HEK293 (cell line): Measurements from ENCODE around the gene ABCA3.
A peak's percentile ranks its signal among the peaks of the same experiment; 100 is the strongest.

Experiments
- CTCF ChIA-PET: fragments of 350-600 bp; formaldehyde crosslinking; extraction: SDS; loops from one replicate; lab custom pipeline; 2021; ENCODE audit warnings: antibody characterized with exemption; lab: Yijun Ruan, JAX
- POLR2A ChIA-PET: fragments of 300-600 bp; formaldehyde crosslinking; extraction: SDS; loops from one replicate; lab custom pipeline; 2020; ENCODE audit warnings: antibody characterized with exemption, inconsistent platforms; lab: Yijun Ruan, JAX
- H3K27ac ChIP-seq: fragments of 200-500 bp; sonication (Bioruptor generic); 2 replicates; pipeline ENCODE4 v1.5.1; 2014; ENCODE audit warnings: low read depth, low read length, control low read depth, inconsistent platforms; ENCODE audit errors: extremely low read depth
- H3K36me3 ChIP-seq, 2 experiments: fragments of 200-500 bp in 1 of 2; sonication (Bioruptor generic) in 1 of 2; 1 replicate in 1 of 2; 2 replicates in 1 of 2; pipeline ENCODE4 v1.5.1; 2014 to 2017; ENCODE audit warnings: inconsistent platforms in 2 of 2, low read length in 2 of 2; ENCODE audit not compliant: control insufficient read depth in 2 of 2, insufficient read depth in 1 of 2
- H3K4me1 ChIP-seq: fragments of 200-500 bp; sonication (Bioruptor generic); 2 replicates; pipeline ENCODE4 v1.5.1; 2014; ENCODE audit warnings: mild to moderate bottlenecking, low read length, inconsistent platforms; ENCODE audit not compliant: control insufficient read depth, insufficient read depth
- H3K4me3 ChIP-seq: 2 replicates; pipeline ENCODE4 v1.5.1; 2011; ENCODE audit warnings: low read depth, mild to moderate bottlenecking, control low read depth, low read length, moderate library complexity
- H3K9me3 ChIP-seq: fragments of 200-500 bp; sonication (Bioruptor generic); 2 replicates; pipeline ENCODE4 v1.5.1; 2014; ENCODE audit warnings: low read depth, low read length, inconsistent platforms; ENCODE audit not compliant: control insufficient read depth, insufficient read depth
- HIC1 ChIP-seq: fragments of 450-650 bp; formaldehyde crosslinking; IDR thresholded peaks from 2 replicates; pipeline ENCODE4 v1.5.1; 2016; ENCODE audit warnings: missing biosample characterization, missing genetic modification characterization
- HOXD13 ChIP-seq: sonication (generic); formaldehyde crosslinking; IDR thresholded peaks from 2 replicates; pipeline ENCODE4 v1.8.0; 2022; ENCODE audit warnings: missing genetic modification reagents, borderline replicate concordance
- OVOL3 ChIP-seq: fragments of 450-650 bp; formaldehyde crosslinking; IDR thresholded peaks from 2 replicates; pipeline ENCODE4 v1.5.1; 2016; ENCODE audit warnings: missing biosample characterization, missing genetic modification characterization
- SP7 ChIP-seq: fragments of 450-650 bp; formaldehyde crosslinking; IDR thresholded peaks from 2 replicates; pipeline ENCODE4 v1.5.1; 2016; ENCODE audit warnings: missing biosample characterization, missing genetic modification characterization
- ZFP69B ChIP-seq: fragments of 450-650 bp; formaldehyde crosslinking; IDR thresholded peaks from 2 replicates; pipeline ENCODE4 v1.5.1; 2016; ENCODE audit warnings: missing biosample characterization, missing genetic modification characterization
- ZNF211 ChIP-seq: fragments of 450-650 bp; formaldehyde crosslinking; IDR thresholded peaks from 2 replicates; pipeline ENCODE4 v1.5.1; 2016; ENCODE audit warnings: low read depth, missing biosample characterization, missing genetic modification characterization
- ZNF248 ChIP-seq: fragments of 450-650 bp; formaldehyde crosslinking; IDR thresholded peaks from 2 replicates; pipeline ENCODE4 v1.5.1; 2017; ENCODE audit warnings: missing biosample characterization, missing genetic modification characterization
- ZNF311 ChIP-seq: fragments of 450-650 bp; formaldehyde crosslinking; IDR thresholded peaks from 2 replicates; pipeline ENCODE4 v1.5.1; 2017; ENCODE audit warnings: missing biosample characterization, missing genetic modification characterization, borderline replicate concordance
- ZNF404 ChIP-seq: fragments of 450-650 bp; formaldehyde crosslinking; IDR thresholded peaks from 2 replicates; pipeline ENCODE4 v1.5.1; 2017; ENCODE audit warnings: missing biosample characterization, missing genetic modification characterization
- ZNF585B ChIP-seq: fragments of 450-650 bp; formaldehyde crosslinking; IDR thresholded peaks from 2 replicates; pipeline ENCODE4 v1.5.1; 2016; ENCODE audit warnings: missing biosample characterization, missing genetic modification characterization
- ZNF600 ChIP-seq: fragments of 450-650 bp; formaldehyde crosslinking; IDR thresholded peaks from 2 replicates; pipeline ENCODE4 v1.5.1; 2016; ENCODE audit warnings: missing biosample characterization, missing genetic modification characterization
- ZNF623 ChIP-seq: fragments of 450-650 bp; formaldehyde crosslinking; IDR thresholded peaks from 2 replicates; pipeline ENCODE4 v1.5.1; 2016; ENCODE audit warnings: missing biosample characterization, missing genetic modification characterization
- ZNF629 ChIP-seq: fragments of 450-650 bp; formaldehyde crosslinking; IDR thresholded peaks from 2 replicates; pipeline ENCODE4 v1.5.1; 2017; ENCODE audit warnings: missing biosample characterization, missing genetic modification characterization
- ZNF777 ChIP-seq: fragments of 450-650 bp; formaldehyde crosslinking; IDR thresholded peaks from 2 replicates; pipeline ENCODE4 v1.5.1; 2017; ENCODE audit warnings: missing biosample characterization, missing genetic modification characterization, borderline replicate concordance
- ZSCAN23 ChIP-seq: fragments of 450-650 bp; formaldehyde crosslinking; IDR thresholded peaks from 2 replicates; pipeline ENCODE4 v1.5.1; 2016; ENCODE audit warnings: missing biosample characterization, missing genetic modification characterization
- TF ChIP-seq, protein P1 (sequence below): fragments of 450-650 bp; formaldehyde crosslinking; IDR thresholded peaks from 2 replicates; pipeline ENCODE4 v1.5.1; 2016; ENCODE audit warnings: missing biosample characterization, missing genetic modification characterization
- TF ChIP-seq, protein P2 (sequence below): fragments of 450-650 bp; formaldehyde crosslinking; IDR thresholded peaks from 2 replicates; pipeline ENCODE4 v1.5.1; 2016; ENCODE audit warnings: missing biosample characterization, missing genetic modification characterization
- TF ChIP-seq, protein P3 (sequence below): fragments of 450-650 bp; formaldehyde crosslinking; IDR thresholded peaks from 2 replicates; pipeline ENCODE4 v1.5.1; 2016; ENCODE audit warnings: missing biosample characterization, missing genetic modification characterization, borderline replicate concordance
- TF ChIP-seq, protein P4 (sequence below): fragments of 450-650 bp; formaldehyde crosslinking; IDR thresholded peaks from 2 replicates; pipeline ENCODE4 v1.5.1; 2016; ENCODE audit warnings: missing biosample characterization, missing genetic modification characterization

ABCA3 gene

DNA sequence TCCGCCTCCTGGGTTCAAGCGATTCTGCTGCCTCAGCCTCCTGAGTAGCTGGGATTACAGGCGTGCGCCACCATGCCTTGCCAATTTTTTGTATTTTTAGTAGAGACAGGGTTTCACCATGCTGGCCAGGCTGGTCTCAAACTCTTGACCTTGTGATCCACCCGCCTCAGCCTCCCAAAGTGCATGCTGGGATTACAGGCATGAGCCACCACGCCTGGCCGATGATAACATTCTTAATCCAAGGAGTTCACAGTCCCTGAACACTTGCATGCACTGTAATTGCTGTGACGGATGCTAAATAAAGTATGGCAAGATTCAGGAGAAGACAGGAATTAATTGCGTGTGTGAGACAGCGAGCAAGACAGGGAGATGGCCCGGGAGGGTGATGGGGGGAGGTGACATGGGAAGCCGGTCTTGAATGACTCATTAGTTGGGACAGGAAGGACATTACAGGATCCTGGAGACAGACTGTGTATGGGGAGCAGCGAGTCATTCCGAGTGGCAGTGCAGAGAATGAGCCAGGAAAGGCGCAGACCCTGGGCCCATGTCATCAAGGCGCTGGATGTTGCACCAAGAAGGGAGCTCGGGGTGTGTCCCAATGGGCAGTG is 6.7 kb downstream of the ABCA3 start:
- Histone ChIP-seq H3K4me3 (no peak overlapping the region), H3K36me3 (no peaks in the 10 kb centered on the region; a peak in 1 of 3 replicates), H3K27ac (no peak overlapping the region), H3K9me3 (no peaks in the 10 kb centered on the region), H3K4me1 (no peaks in the 10 kb centered on the region)
- ChIA-PET POLR2A (no interaction called here), CTCF (no interaction called here)
- TF ChIP-seq OVOL3 (tag by site-specific recombination) (no peak), ZNF585B (tag by site-specific recombination) (no peak), ZFP69B (tag by site-specific recombination) (no peak), HIC1 (peak; percentile 34; the same call in 1 of the 2 replicates), SP7 (tag by site-specific recombination) (peak; percentile 80), ZNF629 (tag by site-specific recombination) (peak; percentile 53; the same call in 1 of the 2 replicates), ZNF600 (tag by site-specific recombination) (peak; percentile 77), ZSCAN23 (no peak), ZNF248 (tag by site-specific recombination) (no peak)
- TF ChIP-seq, protein P1, sequence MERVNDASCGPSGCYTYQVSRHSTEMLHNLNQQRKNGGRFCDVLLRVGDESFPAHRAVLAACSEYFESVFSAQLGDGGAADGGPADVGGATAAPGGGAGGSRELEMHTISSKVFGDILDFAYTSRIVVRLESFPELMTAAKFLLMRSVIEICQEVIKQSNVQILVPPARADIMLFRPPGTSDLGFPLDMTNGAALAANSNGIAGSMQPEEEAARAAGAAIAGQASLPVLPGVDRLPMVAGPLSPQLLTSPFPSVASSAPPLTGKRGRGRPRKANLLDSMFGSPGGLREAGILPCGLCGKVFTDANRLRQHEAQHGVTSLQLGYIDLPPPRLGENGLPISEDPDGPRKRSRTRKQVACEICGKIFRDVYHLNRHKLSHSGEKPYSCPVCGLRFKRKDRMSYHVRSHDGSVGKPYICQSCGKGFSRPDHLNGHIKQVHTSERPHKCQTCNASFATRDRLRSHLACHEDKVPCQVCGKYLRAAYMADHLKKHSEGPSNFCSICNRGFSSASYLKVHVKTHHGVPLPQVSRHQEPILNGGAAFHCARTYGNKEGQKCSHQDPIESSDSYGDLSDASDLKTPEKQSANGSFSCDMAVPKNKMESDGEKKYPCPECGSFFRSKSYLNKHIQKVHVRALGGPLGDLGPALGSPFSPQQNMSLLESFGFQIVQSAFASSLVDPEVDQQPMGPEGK, result 0 out of 2 replicates have a peak, but pooled peaks have one; percentile 26
- TF ChIP-seq, protein P2, sequence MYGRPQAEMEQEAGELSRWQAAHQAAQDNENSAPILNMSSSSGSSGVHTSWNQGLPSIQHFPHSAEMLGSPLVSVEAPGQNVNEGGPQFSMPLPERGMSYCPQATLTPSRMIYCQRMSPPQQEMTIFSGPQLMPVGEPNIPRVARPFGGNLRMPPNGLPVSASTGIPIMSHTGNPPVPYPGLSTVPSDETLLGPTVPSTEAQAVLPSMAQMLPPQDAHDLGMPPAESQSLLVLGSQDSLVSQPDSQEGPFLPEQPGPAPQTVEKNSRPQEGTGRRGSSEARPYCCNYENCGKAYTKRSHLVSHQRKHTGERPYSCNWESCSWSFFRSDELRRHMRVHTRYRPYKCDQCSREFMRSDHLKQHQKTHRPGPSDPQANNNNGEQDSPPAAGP, result peak; percentile 68; the same call in 1 of the 2 replicates
- TF ChIP-seq, protein P3, sequence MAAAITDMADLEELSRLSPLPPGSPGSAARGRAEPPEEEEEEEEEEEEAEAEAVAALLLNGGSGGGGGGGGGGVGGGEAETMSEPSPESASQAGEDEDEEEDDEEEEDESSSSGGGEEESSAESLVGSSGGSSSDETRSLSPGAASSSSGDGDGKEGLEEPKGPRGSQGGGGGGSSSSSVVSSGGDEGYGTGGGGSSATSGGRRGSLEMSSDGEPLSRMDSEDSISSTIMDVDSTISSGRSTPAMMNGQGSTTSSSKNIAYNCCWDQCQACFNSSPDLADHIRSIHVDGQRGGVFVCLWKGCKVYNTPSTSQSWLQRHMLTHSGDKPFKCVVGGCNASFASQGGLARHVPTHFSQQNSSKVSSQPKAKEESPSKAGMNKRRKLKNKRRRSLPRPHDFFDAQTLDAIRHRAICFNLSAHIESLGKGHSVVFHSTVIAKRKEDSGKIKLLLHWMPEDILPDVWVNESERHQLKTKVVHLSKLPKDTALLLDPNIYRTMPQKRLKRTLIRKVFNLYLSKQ, result no peak
- TF ChIP-seq, protein P4, sequence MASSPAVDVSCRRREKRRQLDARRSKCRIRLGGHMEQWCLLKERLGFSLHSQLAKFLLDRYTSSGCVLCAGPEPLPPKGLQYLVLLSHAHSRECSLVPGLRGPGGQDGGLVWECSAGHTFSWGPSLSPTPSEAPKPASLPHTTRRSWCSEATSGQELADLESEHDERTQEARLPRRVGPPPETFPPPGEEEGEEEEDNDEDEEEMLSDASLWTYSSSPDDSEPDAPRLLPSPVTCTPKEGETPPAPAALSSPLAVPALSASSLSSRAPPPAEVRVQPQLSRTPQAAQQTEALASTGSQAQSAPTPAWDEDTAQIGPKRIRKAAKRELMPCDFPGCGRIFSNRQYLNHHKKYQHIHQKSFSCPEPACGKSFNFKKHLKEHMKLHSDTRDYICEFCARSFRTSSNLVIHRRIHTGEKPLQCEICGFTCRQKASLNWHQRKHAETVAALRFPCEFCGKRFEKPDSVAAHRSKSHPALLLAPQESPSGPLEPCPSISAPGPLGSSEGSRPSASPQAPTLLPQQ (tag by site-specific recombination), result no peak

- ChIA-PET POLR2A (no interaction called here), CTCF (interaction anchor here (0.6 kb wide), 1 partner anchor 193 kb away, joined by 4 read pairs; no protein-coding TSS in a partner anchor)
- H3K4me3 ChIP-seq, result no peak overlapping the region
Measured at GRCh38 chr16:2333231-2333630, 7.3 kb downstream of the ABCA3 start.

More at GRCh38 chr16:2333231-2333630, 7.3 kb downstream of the ABCA3 start:
- Histone ChIP-seq H3K27ac (no peak overlapping the region), H3K36me3 (peaks cover 0 to 4% of the 10 kb centered on the region in 2 experiments; a peak in 2 of 3 replicates), H3K4me1 (no peaks in the 10 kb centered on the region), H3K9me3 (no peaks in the 10 kb centered on the region)
- no peak for TF ChIP-seq ZNF777 (tag by site-specific recombination)
- no peak for TF ChIP-seq ZNF623 (tag by site-specific recombination)
- no peak for TF ChIP-seq ZNF404 (tag by site-specific recombination)
- TF ChIP-seq ZNF311 (tag by site-specific recombination), result no peak
- no peak for TF ChIP-seq HOXD13 (CRISPR knock-in tag)
- no peak for TF ChIP-seq ZNF211
